ENCODE results near the gene KDM4C.

DNA sequence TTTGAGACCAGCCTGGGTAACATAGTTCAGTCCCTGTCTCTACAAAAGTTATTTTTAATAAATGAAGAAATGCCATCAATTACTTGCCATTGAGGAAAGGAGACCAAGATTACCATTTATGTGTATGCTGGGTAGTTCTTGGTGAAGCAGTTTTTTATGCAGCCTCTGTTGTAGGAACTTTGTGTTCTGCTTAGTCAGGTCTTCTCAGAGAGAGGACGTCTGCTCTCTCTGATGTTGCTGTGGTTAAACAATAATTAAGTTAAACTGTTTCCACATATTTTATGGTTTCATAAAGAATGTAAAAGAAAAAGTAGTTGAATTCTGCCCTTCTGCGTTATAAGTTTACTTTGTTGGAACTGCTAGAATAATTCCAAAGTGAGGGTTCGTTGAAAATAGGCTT lies 210.5 kb downstream of the KDM4C start:
- TF ChIP-seq, protein P1, sequence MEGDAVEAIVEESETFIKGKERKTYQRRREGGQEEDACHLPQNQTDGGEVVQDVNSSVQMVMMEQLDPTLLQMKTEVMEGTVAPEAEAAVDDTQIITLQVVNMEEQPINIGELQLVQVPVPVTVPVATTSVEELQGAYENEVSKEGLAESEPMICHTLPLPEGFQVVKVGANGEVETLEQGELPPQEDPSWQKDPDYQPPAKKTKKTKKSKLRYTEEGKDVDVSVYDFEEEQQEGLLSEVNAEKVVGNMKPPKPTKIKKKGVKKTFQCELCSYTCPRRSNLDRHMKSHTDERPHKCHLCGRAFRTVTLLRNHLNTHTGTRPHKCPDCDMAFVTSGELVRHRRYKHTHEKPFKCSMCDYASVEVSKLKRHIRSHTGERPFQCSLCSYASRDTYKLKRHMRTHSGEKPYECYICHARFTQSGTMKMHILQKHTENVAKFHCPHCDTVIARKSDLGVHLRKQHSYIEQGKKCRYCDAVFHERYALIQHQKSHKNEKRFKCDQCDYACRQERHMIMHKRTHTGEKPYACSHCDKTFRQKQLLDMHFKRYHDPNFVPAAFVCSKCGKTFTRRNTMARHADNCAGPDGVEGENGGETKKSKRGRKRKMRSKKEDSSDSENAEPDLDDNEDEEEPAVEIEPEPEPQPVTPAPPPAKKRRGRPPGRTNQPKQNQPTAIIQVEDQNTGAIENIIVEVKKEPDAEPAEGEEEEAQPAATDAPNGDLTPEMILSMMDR (conservative IDR thresholded peaks at IDR 0.05; ENCODE audit: low read depth, low read length): no peak
- TF ChIP-seq POLR2A (IDR thresholded peaks at IDR 0.05; ENCODE audit: low read depth, low read length) (no peak), RCOR1 (IDR thresholded peaks at IDR 0.05; ENCODE audit: insufficient replicate concordance, low read length) (no peak), RFX5 (IDR thresholded peaks at IDR 0.05; ENCODE audit: low read depth, low read length) (no peak), MAFK (IDR thresholded peaks at IDR 0.05; ENCODE audit: low read depth, low read length) (peak; percentile 60), SMC3 (IDR thresholded peaks at IDR 0.05; ENCODE audit: low read depth, low read length) (no peak), MXI1 (IDR thresholded peaks at IDR 0.05; ENCODE audit: borderline replicate concordance, low read depth, low read length) (no peak)
- TF ChIP-seq, protein P2, sequence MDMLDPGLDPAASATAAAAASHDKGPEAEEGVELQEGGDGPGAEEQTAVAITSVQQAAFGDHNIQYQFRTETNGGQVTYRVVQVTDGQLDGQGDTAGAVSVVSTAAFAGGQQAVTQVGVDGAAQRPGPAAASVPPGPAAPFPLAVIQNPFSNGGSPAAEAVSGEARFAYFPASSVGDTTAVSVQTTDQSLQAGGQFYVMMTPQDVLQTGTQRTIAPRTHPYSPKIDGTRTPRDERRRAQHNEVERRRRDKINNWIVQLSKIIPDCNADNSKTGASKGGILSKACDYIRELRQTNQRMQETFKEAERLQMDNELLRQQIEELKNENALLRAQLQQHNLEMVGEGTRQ (IDR thresholded peaks at IDR 0.05; ENCODE audit: low read depth, low read length): no peak
- TF ChIP-seq, protein P3, sequence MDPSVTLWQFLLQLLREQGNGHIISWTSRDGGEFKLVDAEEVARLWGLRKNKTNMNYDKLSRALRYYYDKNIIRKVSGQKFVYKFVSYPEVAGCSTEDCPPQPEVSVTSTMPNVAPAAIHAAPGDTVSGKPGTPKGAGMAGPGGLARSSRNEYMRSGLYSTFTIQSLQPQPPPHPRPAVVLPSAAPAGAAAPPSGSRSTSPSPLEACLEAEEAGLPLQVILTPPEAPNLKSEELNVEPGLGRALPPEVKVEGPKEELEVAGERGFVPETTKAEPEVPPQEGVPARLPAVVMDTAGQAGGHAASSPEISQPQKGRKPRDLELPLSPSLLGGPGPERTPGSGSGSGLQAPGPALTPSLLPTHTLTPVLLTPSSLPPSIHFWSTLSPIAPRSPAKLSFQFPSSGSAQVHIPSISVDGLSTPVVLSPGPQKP (IDR thresholded peaks at IDR 0.05; ENCODE audit: borderline replicate concordance, low read depth, low read length): no peak
